Endothelial cell (in vitro differentiated cells): ENCODE measurements around the gene DDX50. TPM values are rescaled to one million over a fixed set of nuclear protein-coding genes. Genes with fewer than 3 reads are reported as not detected.

Experiments
- DNase-seq: peaks from one replicate; pipeline ENCODE4 v3.0.0; 2021; ENCODE audit warnings: low spot score
- H3K27ac Mint-ChIP-seq: one replicate; pipeline ENCODE4 v1.8.0; 2021; ENCODE audit warnings: mixed read lengths, inconsistent platforms; ENCODE audit not compliant: unreplicated experiment
- H3K27me3 Mint-ChIP-seq: one replicate; pipeline ENCODE4 v1.8.0; 2021; ENCODE audit warnings: mild to moderate bottlenecking, moderate library complexity, mixed read lengths, inconsistent platforms; ENCODE audit not compliant: unreplicated experiment
- H3K36me3 Mint-ChIP-seq: one replicate; pipeline ENCODE4 v1.8.0; 2021; ENCODE audit warnings: mild to moderate bottlenecking, low read depth, mixed read lengths, inconsistent platforms; ENCODE audit not compliant: unreplicated experiment
- H3K4me1 Mint-ChIP-seq: one replicate; pipeline ENCODE4 v1.8.0; 2021; ENCODE audit warnings: mild to moderate bottlenecking, mixed read lengths, inconsistent platforms; ENCODE audit not compliant: unreplicated experiment
- H3K4me3 Mint-ChIP-seq: one replicate; pipeline ENCODE4 v1.8.0; 2021; ENCODE audit warnings: mild to moderate bottlenecking, mixed read lengths, inconsistent platforms; ENCODE audit not compliant: unreplicated experiment
- H3K9me3 Mint-ChIP-seq: one replicate; pipeline ENCODE4 v1.8.0; 2021; ENCODE audit warnings: mixed read lengths, inconsistent platforms; ENCODE audit not compliant: unreplicated experiment
- CTCF ChIP-seq: fragments of 200-600 bp; sonication (generic); IDR thresholded peaks from one replicate; pipeline ENCODE4 v1.5.0; 2021; ENCODE audit warnings: antibody characterized with exemption; ENCODE audit not compliant: unreplicated experiment
- total RNA-seq: library from RNA; stranded (reverse); fragmentation: NEBNext Ultra II Directional; extraction: Animal tissue kit (Norgen Biotek cat#: 25700); gene quantifications from one replicate; pipeline ENCODE4 v1.2.1, GENCODE V29; 2021; ENCODE audit not compliant: unreplicated experiment

Gene DDX50
- total RNA-seq, 1 donor from 2014 or later: 35.2 TPM

DNA sequence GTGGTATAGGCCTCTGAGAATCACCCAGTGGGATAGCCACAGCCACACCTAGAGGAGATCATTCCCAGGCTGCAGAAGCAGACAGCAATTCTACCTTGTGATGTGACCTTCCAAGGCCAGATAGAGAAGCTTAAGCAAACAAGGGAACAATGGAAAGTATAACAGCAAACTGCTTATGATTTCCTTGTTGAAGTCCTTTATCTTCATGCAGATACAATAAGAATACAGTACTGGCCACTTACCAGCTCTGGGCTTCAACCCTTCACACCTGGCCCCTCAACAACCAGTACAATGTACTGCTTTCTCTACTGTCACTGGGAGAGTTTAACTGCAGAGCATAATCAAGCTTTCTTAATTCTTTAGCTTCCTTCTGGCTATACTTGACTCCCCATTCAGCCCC lies 22.6 kb upstream of the DDX50 start:
- DNase-seq: no peak
- Mint-ChIP-seq H3K4me1 (peaks cover 5% of the 10 kb centered on the region), H3K27ac (no peak overlapping the region), H3K9me3 (no peaks in the 10 kb centered on the region), H3K36me3 (no peaks in the 10 kb centered on the region), H3K4me3 (no peak overlapping the region), H3K27me3 (no peaks in the 10 kb centered on the region)
- no peak for TF ChIP-seq CTCF

DNA sequence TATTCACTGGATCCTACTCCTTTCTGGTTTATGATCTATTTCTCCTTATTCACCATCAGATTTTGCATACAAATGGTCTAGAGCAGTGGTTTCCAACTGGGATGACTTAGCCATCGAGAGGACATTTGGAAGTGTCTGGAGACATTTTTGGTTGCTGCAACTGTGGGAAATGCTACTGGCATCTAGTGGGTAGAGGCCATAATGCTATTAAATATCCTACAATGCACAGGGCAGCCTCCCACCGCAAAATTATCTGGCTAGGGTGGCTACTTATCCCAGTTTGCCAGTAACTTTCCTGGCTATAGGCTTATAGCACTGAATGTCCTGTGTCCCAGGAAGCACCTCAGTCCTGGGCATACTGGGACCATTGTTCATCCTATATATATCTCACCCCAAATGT lies 21.5 kb upstream of the DDX50 start:
- Mint-ChIP-seq H3K36me3 (no peaks in the 10 kb centered on the region), H3K27ac (no peak overlapping the region), H3K4me1 (peaks cover 5% of the 10 kb centered on the region), H3K4me3 (no peak overlapping the region), H3K9me3 (no peaks in the 10 kb centered on the region), H3K27me3 (no peaks in the 10 kb centered on the region)
- no peak for DNase-seq
- TF ChIP-seq CTCF: no peak

GRCh38 chr10:68880181-68880580 lies 20.9 kb upstream of the DDX50 start:
- no peak for DNase-seq
- no peak for TF ChIP-seq CTCF
- H3K4me1 Mint-ChIP-seq: peaks cover 5% of the 10 kb centered on the region
- no peaks in the 10 kb centered on the region for H3K36me3 Mint-ChIP-seq
- no peak overlapping the region for H3K27ac Mint-ChIP-seq
- no peak overlapping the region for H3K4me3 Mint-ChIP-seq
- no peaks in the 10 kb centered on the region for H3K27me3 Mint-ChIP-seq
- no peaks in the 10 kb centered on the region for H3K9me3 Mint-ChIP-seq

GRCh38 chr10:68895041-68895440 lies 6.1 kb upstream of the DDX50 start:
- peaks cover 2% of the 10 kb centered on the region for H3K4me1 Mint-ChIP-seq
- no peak overlapping the region for H3K27ac Mint-ChIP-seq
- no peak for DNase-seq
- H3K4me3 Mint-ChIP-seq: no peak overlapping the region
- peaks cover 9% of the 10 kb centered on the region for H3K27me3 Mint-ChIP-seq
- H3K9me3 Mint-ChIP-seq: no peaks in the 10 kb centered on the region
- no peaks in the 10 kb centered on the region for H3K36me3 Mint-ChIP-seq
- no peak for TF ChIP-seq CTCF

GRCh38 chr10:68897336-68897741 lies 3.8 kb upstream of the DDX50 start:
- Mint-ChIP-seq H3K27me3 (peaks cover 9% of the 10 kb centered on the region), H3K9me3 (no peaks in the 10 kb centered on the region), H3K4me1 (peaks cover 9% of the 10 kb centered on the region), H3K27ac (no peak overlapping the region), H3K36me3 (no peaks in the 10 kb centered on the region), H3K4me3 (no peak overlapping the region)
- peak; percentile 67 for DNase-seq
- TF ChIP-seq CTCF: no peak
